Stomach (tissue), 9 donors: ENCODE results near the gene EVC2. TPM values are rescaled to one million over a fixed set of nuclear protein-coding genes. Genes with fewer than 3 reads are reported as not detected.

Experiments used
- DNase-seq, 2 donors: peaks; one replicate each; pipeline versions ENCODE4 v3.0.0 to v3.0.0-alpha.2; 2013 to 2019
- H3K27ac ChIP-seq, 5 donors: fragments of 200-600 bp in 4 of 5; sonication (generic) in 4 of 5; one replicate each; pipeline ENCODE4 v1.5.1; 2013 to 2019; ENCODE audit warnings: mild to moderate bottlenecking in 1 of 5, moderate library complexity in 1 of 5
- H3K27me3 ChIP-seq, 3 donors: fragments of 200-600 bp; sonication (generic); one replicate each; pipeline ENCODE4 v1.5.1; 2017 to 2019; ENCODE audit warnings: mixed run types in 1 of 3
- H3K36me3 ChIP-seq, 4 donors: fragments of 200-600 bp; sonication (generic); 1 replicate in 3 of 4; 2 replicates in 1 of 4; pipeline ENCODE4 v1.5.1; 2016 to 2019
- H3K4me1 ChIP-seq, 4 donors: fragments of 200-600 bp; sonication (generic); one replicate each; pipeline ENCODE4 v1.5.1; 2016 to 2019
- H3K4me3 ChIP-seq, 4 donors: fragments of 200-600 bp; sonication (generic) in 3 of 4; one replicate each; pipeline ENCODE4 v1.5.1; 2016 to 2019; ENCODE audit warnings: mild to moderate bottlenecking in 1 of 4
- H3K9me3 ChIP-seq, 4 donors: fragments of 200-600 bp; sonication (generic); one replicate each; pipeline ENCODE4 v1.5.1; 2016 to 2019
- EP300 ChIP-seq: sonication (generic); formaldehyde crosslinking; IDR thresholded peaks from one replicate; pipeline ENCODE4 v1.6.1; 2017; ENCODE audit warnings: antibody characterized with exemption
- POLR2A ChIP-seq, 4 donors: fragments of 450-650 bp; IDR thresholded peaks; one replicate each; pipeline ENCODE4 v1.6.1; 2016; ENCODE audit warnings: antibody characterized with exemption in 4 of 4, control low read depth in 2 of 4, mild to moderate bottlenecking in 1 of 4, moderate library complexity in 1 of 4
- POLR2AphosphoS5 ChIP-seq, 3 donors: sonication (generic); formaldehyde crosslinking; IDR thresholded peaks; one replicate each; pipeline ENCODE4 v1.6.1; 2016; ENCODE audit warnings: antibody characterized with exemption in 3 of 3
- WGBS, 5 donors: extraction: QIAGEN DNeasy Blood & Tissue Kit in 3 of 5; methylation state at CpG; one replicate each; pipeline versions ENCODE4 v1.1.5 to v1.1.7; 2013 to 2018; 5-methylcytosine and 5-hydroxymethylcytosine counted together
- intact Hi-C: fragments of 100-400 bp; cut with DNase I; formaldehyde crosslinking; loops from one replicate; pipeline ENCODE4 v1.15.1; 2023; ENCODE audit warnings: low total_unique reads
- polyA plus RNA-seq, 3 donors: library from polyadenylated mRNA; stranded (reverse); fragments of 200-250 nt; gene quantifications; one replicate each; pipeline ENCODE4 v1.2.3, GENCODE V29; 2013
- total RNA-seq, 5 donors: library from RNA; depleted of rRNA; stranded (reverse); fragments of >200 nt; gene quantifications; one replicate each; pipeline versions ENCODE4 v1.1.0 to v1.2.3, GENCODE V29; 2014 to 2016
- TF ChIP-seq, protein P1 (sequence below), 7 experiments: fragments of 450-650 bp in 4 of 7; fragments of 200-600 bp in 3 of 7; sonication (generic) in 3 of 7; IDR thresholded peaks; one replicate each; pipeline ENCODE4 v1.5.1; 2016 to 2019; ENCODE audit warnings: antibody characterized with exemption in 7 of 7, control low read depth in 2 of 7, mild to moderate bottlenecking in 1 of 7
- donor health status: healthy with polysubstance abuse.
- donor health status: Bipolar disorder and iron deficiency.
- donor health status: healthy.

The EVC2 gene
- total and polyA plus RNA-seq, 8 donors: 0.76 to 11.7 (median 4.9) TPM

DNA sequence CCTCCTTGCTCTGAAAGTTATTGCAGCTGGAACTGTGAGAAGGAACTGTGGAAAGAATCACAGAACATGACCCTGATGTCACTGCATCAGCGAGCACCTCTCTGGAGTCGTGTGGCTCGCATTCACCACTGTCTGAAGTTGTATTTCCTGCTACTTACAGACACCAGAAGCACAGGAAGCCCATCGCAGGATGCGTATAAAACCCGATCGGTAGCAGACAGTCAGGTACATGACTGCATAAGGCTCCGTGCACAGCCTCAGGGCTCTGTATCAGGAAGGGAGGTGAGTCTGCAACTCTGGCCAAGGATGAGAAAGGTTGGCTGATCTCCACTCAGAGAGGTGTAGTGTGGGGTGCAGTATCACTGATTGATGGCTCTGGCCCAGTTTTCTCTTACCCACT is 134.4 kb downstream of the EVC2 start:
- Histone ChIP-seq H3K36me3 (peaks cover 4 to 85% (median 54%) of the 10 kb centered on the region in 4 donors), H3K4me1 (no peaks in the 10 kb centered on the region), H3K9me3 (no peaks in the 10 kb centered on the region), H3K27me3 (no peaks in the 10 kb centered on the region), H3K4me3 (no peak overlapping the region), H3K27ac (no peak overlapping the region)
- TF ChIP-seq EP300: no peak
- TF ChIP-seq, protein P1, sequence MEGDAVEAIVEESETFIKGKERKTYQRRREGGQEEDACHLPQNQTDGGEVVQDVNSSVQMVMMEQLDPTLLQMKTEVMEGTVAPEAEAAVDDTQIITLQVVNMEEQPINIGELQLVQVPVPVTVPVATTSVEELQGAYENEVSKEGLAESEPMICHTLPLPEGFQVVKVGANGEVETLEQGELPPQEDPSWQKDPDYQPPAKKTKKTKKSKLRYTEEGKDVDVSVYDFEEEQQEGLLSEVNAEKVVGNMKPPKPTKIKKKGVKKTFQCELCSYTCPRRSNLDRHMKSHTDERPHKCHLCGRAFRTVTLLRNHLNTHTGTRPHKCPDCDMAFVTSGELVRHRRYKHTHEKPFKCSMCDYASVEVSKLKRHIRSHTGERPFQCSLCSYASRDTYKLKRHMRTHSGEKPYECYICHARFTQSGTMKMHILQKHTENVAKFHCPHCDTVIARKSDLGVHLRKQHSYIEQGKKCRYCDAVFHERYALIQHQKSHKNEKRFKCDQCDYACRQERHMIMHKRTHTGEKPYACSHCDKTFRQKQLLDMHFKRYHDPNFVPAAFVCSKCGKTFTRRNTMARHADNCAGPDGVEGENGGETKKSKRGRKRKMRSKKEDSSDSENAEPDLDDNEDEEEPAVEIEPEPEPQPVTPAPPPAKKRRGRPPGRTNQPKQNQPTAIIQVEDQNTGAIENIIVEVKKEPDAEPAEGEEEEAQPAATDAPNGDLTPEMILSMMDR (IDR thresholded peaks at IDR 0.05): no peak
- no peak for TF ChIP-seq POLR2AphosphoS5 (IDR thresholded peaks at IDR 0.05)
- no peak for TF ChIP-seq POLR2A (IDR thresholded peaks at IDR 0.05)
- WGBS, 5 donors: 74 to 89% (median 82%) methylated on average over 8 of the region's 8 CpGs
- no peak for DNase-seq
- intact Hi-C loops: no loop called here

DNA sequence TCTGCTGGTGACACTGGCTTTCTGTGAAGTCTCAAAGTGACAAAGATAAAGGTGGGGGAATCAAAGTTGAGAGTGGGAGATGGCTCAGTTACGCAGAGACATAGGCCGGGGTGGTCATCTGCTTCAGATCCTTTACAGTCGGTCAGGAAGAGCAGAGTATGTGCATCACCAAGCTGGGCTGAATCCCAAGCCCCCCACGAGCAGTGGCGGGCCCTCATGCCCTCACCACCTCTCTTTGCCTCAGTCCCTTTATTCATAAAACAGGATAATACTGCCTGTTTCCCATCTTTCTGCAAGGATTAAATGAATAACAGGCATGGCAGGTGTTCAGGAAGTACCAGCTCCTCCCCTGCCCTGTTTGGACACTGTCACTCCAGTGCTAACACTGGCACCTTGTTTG is 135.6 kb downstream of the EVC2 start:
- Histone ChIP-seq H3K4me3 (no peak overlapping the region), H3K27me3 (no peaks in the 10 kb centered on the region), H3K4me1 (no peaks in the 10 kb centered on the region), H3K36me3 (peaks cover 12 to 89% (median 55%) of the 10 kb centered on the region in 4 donors), H3K27ac (no peak overlapping the region), H3K9me3 (no peaks in the 10 kb centered on the region)
- intact Hi-C loops: no loop called here
- TF ChIP-seq POLR2A (IDR thresholded peaks at IDR 0.05) (no peak), EP300 (no peak), POLR2AphosphoS5 (IDR thresholded peaks at IDR 0.05) (no peak)
- TF ChIP-seq, protein P1 (IDR thresholded peaks at IDR 0.05): no peak
- WGBS, 5 donors: 90 to 96% (median 94%) methylated on average over 5 of the region's 5 CpGs
- no peak for DNase-seq

DNA sequence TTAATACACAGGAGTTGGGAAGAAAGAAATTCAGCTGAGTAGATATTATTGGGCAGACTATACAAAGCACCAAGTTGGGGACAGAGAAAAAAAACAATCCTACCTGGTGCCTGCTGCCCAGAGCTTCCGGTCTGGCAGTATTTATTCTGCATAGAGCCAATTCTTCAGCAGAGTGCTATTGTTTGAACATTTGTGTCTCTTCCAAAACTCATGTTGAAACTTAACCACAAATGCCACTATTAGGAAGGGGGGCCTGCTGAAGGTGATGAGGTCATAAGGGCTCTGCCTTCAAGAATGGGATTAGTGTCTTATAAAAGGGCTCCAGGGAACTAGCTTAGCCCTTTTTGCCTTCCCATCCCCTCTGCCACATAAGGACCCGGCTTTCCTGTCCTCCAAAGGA is 136.2 kb downstream of the EVC2 start:
- WGBS, 5 donors: 55 to 78% (median 63%) methylated on average over 2 of the region's 2 CpGs

DNA sequence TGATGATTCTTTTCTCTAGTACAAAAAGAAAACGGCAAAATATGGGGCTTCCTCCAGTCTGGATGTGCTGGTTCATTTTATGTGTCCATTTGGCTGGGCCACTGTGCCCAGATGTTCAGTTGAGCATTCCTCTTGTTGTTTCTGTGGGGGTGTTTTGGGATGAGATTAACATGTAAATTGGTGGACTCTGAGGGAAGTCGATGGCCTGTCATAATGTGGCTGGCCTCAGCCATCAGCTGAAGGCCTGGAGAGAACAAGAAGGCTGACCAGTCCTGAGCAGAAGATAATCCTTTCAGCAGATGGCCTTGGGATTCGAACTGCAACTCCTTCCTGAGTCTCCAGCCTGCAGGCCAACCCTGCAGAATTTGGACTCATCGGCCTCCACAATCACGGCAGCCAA is 136.7 kb downstream of the EVC2 start:
- Histone ChIP-seq H3K4me1 (no peaks in the 10 kb centered on the region), H3K36me3 (peaks cover 12 to 82% (median 56%) of the 10 kb centered on the region in 4 donors), H3K27ac (no peak overlapping the region), H3K4me3 (no peak overlapping the region), H3K27me3 (no peaks in the 10 kb centered on the region), H3K9me3 (no peaks in the 10 kb centered on the region)
- WGBS, 5 donors: 73 to 93% (median 81%) methylated on average over 5 of the region's 5 CpGs
- intact Hi-C loops: no loop called here
- no peak for DNase-seq
- TF ChIP-seq EP300: no peak

More for the DNA sequence above, 136.2 kb downstream of the EVC2 start:
- no peak for DNase-seq
- Histone ChIP-seq H3K4me1 (no peaks in the 10 kb centered on the region), H3K4me3 (no peak overlapping the region), H3K36me3 (peaks cover 12 to 83% (median 54%) of the 10 kb centered on the region in 4 donors), H3K27me3 (no peaks in the 10 kb centered on the region), H3K27ac (no peak overlapping the region), H3K9me3 (no peaks in the 10 kb centered on the region)
- intact Hi-C loops: no loop called here
- TF ChIP-seq POLR2A (IDR thresholded peaks at IDR 0.05) (no peak), POLR2AphosphoS5 (IDR thresholded peaks at IDR 0.05) (no peak), EP300 (no peak)
- TF ChIP-seq, protein P1 (IDR thresholded peaks at IDR 0.05): no peak

DNA sequence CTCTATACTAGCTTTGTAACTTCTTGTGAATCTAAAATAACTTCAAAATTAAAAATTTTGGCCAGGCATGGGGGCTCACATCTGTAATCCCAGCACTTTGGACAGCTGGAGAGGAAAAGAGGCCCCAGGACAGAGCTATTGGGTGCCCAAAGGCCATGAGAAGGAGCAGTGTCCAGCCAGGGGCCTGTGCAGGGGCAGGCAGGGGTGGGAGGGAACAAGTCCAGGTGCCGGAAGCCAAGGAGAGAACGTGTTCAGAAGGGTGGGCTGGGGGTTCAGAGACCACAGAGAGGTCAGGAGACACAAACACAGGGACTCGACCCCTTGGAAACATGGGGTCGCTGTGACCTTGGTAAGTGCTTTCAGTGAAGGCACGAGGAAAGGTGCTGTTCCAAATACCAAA is 138.9 kb downstream of the EVC2 start:
- intact Hi-C loops: no loop called here
- no peaks in the 10 kb centered on the region for H3K27me3 ChIP-seq
- no peak overlapping the region for H3K4me3 ChIP-seq
- 87 to 96% (median 88%) methylated on average over 5 of the region's 5 CpGs for WGBS, 5 donors
- no peak overlapping the region for H3K27ac ChIP-seq
- no peaks in the 10 kb centered on the region for H3K9me3 ChIP-seq
- H3K36me3 ChIP-seq: peaks cover 12 to 81% (median 56%) of the 10 kb centered on the region in 4 donors
- DNase-seq: no peak
- TF ChIP-seq POLR2AphosphoS5 (IDR thresholded peaks at IDR 0.05) (no peak), POLR2A (IDR thresholded peaks at IDR 0.05) (no peak), EP300 (no peak)
- TF ChIP-seq, protein P1 (IDR thresholded peaks at IDR 0.05): no peak
- no peaks in the 10 kb centered on the region for H3K4me1 ChIP-seq
